BLaER1 (cell line): Measurements from ENCODE around the gene KRT71.

Source experiments
- H3K27ac ChIP-seq: shearing (Covaris generic); formaldehyde crosslinking; 2 replicates; pipeline ENCODE4 v1.8.1; 2022
- H3K27me3 ChIP-seq: shearing (Covaris generic); formaldehyde crosslinking; 2 replicates; pipeline ENCODE4 v1.8.1; 2022
- H3K36me3 ChIP-seq: shearing (Covaris generic); formaldehyde crosslinking; 2 replicates; pipeline ENCODE4 v1.8.1; 2022
- H3K4me1 ChIP-seq: shearing (Covaris generic); formaldehyde crosslinking; 2 replicates; pipeline ENCODE4 v1.8.1; 2022
- H3K4me2 ChIP-seq: shearing (Covaris generic); formaldehyde crosslinking; 2 replicates; pipeline ENCODE4 v1.8.1; 2022
- H3K4me3 ChIP-seq: shearing (Covaris generic); formaldehyde crosslinking; 2 replicates; pipeline ENCODE4 v1.8.1; 2022
- H3K9ac ChIP-seq: shearing (Covaris generic); formaldehyde crosslinking; 2 replicates; pipeline ENCODE4 v1.8.1; 2022
- H3K9me3 ChIP-seq: shearing (Covaris generic); formaldehyde crosslinking; 2 replicates; pipeline ENCODE4 v1.8.1; 2022
- H4K20me1 ChIP-seq: shearing (Covaris generic); formaldehyde crosslinking; 2 replicates; pipeline ENCODE4 v1.8.1; 2022
- Cebpa-rat ChIP-seq: shearing (Covaris generic); IDR thresholded peaks from 2 replicates; pipeline ENCODE4 v1.8.1; 2022

KRT71 gene

DNA sequence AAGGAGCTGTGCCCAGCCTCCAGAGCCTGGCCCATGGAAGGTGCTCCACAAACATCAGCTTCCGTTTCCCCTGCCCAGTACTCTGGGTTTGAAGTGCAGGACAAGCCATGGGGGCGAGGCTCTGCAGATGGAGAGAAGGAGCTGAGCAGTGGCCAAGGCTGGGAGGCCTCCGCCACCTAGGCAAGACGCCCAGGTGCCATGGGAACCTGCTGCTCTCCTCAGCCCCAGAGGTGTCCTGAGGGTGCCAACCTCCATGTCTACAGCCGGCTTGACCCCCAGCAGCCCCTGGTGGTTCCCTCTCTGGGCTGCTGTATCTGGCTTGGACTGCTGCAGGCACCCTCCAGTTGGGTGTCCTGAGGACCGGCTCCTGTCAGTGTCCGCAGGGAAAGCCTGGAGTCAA lies 12.4 kb downstream of the KRT71 start:
- Histone ChIP-seq H3K4me2 (no peak overlapping the region), H3K36me3 (no peaks in the 10 kb centered on the region), H3K27ac (no peak overlapping the region), H3K4me1 (no peaks in the 10 kb centered on the region), H3K4me3 (no peak overlapping the region), H4K20me1 (no peaks in the 10 kb centered on the region), H3K27me3 (no peaks in the 10 kb centered on the region), H3K9me3 (no peaks in the 10 kb centered on the region), H3K9ac (no peak overlapping the region)
- TF ChIP-seq Cebpa-rat: no peak

DNA sequence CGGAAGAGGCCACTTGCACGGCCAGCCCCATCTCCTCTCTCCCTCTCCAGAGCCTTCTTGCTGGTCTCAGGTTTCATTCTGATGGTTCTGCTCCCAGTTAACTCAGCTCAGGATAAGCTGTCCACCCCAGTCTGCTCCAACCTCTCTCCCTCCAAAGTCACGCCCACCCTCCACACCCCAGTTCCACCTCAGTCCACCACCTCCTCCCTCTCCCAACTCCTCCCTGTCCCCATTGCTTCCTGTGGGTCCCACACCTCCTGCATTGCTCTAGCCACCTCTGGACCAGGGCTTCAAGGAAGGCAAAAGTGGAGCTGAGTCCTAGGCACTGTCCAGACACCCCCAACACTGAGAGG lies 13.1 kb downstream of the KRT71 start:
- H3K4me2 ChIP-seq: no peak overlapping the region

DNA sequence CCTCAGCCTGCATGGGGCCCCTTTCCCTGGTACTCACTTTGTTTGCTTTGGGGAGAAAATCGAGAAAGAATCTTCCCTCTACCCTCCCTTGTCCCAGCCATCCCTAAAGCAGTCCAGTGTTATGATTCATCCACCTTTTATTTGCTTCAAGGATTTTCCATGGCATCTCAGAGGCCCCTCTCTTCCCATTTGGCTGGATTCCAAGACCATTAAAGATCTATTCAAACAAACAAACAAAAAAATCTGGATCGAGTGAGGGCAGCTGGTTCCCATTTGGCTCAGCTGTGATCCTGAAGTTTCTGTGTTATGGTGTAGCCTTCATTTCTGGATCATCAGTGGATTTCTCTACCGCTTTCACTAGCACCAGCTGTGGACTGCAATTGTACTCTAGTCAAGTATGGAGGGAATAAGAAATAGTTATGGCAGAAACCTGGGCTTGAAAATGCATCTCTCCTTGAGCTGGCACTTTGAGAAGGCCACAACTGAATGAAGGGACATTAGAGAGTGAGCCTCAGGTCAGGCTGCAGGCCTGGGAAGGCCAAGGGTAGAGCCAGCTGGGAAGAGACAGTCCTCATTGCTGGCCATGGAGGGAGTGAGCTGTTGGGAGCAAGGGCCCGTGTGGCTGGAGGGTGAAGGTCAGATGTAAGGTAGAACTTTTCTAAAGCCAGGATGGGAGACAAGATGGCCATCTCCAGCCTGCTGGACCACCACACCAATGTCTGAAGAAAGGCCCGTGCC lies 13.7 kb downstream of the KRT71 start:
- Histone ChIP-seq H3K4me1 (no peaks in the 10 kb centered on the region), H3K9me3 (no peaks in the 10 kb centered on the region), H4K20me1 (no peaks in the 10 kb centered on the region), H3K27ac (no peak overlapping the region), H3K9ac (no peak overlapping the region), H3K36me3 (no peaks in the 10 kb centered on the region), H3K27me3 (no peaks in the 10 kb centered on the region), H3K4me3 (no peak overlapping the region), H3K4me2 (no peak overlapping the region)
- TF ChIP-seq Cebpa-rat: no peak

More for the DNA sequence above, 13.1 kb downstream of the KRT71 start:
- H3K9ac ChIP-seq: no peak overlapping the region
- no peaks in the 10 kb centered on the region for H3K9me3 ChIP-seq
- no peak overlapping the region for H3K27ac ChIP-seq
- no peak for TF ChIP-seq Cebpa-rat
- H3K36me3 ChIP-seq: no peaks in the 10 kb centered on the region
- no peaks in the 10 kb centered on the region for H4K20me1 ChIP-seq
- no peak overlapping the region for H3K4me3 ChIP-seq
- H3K4me1 ChIP-seq: no peaks in the 10 kb centered on the region
- no peaks in the 10 kb centered on the region for H3K27me3 ChIP-seq

DNA sequence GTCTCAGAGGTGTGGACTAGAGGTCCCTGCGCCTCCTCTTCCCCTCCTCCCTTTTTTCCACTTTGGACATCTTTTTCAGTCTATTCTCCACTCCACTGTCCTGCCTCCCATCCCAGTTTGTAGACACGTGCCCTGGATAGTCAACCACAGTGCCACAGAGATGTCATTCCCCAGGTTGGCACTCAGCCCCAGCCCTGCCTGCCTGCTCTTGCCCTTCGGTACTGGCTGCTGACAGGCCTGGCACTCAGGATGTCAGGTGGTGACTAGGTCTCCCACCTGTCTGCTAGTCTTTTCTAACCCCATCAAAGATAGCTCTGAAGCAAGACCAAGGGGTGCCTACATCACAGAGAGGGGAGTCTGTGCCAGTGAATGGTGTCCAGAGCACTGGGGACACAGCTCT lies 15.8 kb downstream of the KRT71 start:
- H3K9me3 ChIP-seq: no peaks in the 10 kb centered on the region
- H3K9ac ChIP-seq: no peak overlapping the region
- TF ChIP-seq Cebpa-rat: no peak
- H3K4me1 ChIP-seq: no peaks in the 10 kb centered on the region
- no peak overlapping the region for H3K4me2 ChIP-seq
- H4K20me1 ChIP-seq: no peaks in the 10 kb centered on the region
- H3K27ac ChIP-seq: no peak overlapping the region
- no peaks in the 10 kb centered on the region for H3K27me3 ChIP-seq
- no peak overlapping the region for H3K4me3 ChIP-seq
- H3K36me3 ChIP-seq: no peaks in the 10 kb centered on the region

DNA sequence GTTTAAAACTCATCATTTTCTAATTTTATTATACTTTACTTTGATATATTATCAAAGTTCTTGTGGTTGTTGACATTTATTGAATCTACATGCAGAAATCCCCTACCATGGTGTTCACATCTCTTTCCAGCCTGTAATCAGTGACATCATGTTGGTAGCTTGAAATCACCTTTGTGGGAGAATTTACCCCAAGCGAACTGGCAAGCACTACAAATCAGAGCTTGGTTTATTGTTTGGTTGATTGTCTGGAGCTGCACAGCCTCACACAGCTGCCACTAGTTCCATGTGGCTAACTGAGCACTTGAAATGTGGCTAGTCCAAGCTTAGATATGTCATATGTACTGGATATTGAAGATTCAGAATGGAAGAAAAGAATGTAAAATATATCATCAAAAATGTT lies 17.4 kb downstream of the KRT71 start:
- TF ChIP-seq Cebpa-rat: no peak
- H4K20me1 ChIP-seq: no peaks in the 10 kb centered on the region
- no peak overlapping the region for H3K4me3 ChIP-seq
- no peak overlapping the region for H3K4me2 ChIP-seq
- no peak overlapping the region for H3K9ac ChIP-seq
- no peaks in the 10 kb centered on the region for H3K36me3 ChIP-seq
- H3K27me3 ChIP-seq: no peaks in the 10 kb centered on the region
- H3K27ac ChIP-seq: no peak overlapping the region
- H3K9me3 ChIP-seq: no peaks in the 10 kb centered on the region
- H3K4me1 ChIP-seq: 0 out of 2 replicates have a peak, but pooled peaks cover 3% of the 10 kb centered on the region

DNA sequence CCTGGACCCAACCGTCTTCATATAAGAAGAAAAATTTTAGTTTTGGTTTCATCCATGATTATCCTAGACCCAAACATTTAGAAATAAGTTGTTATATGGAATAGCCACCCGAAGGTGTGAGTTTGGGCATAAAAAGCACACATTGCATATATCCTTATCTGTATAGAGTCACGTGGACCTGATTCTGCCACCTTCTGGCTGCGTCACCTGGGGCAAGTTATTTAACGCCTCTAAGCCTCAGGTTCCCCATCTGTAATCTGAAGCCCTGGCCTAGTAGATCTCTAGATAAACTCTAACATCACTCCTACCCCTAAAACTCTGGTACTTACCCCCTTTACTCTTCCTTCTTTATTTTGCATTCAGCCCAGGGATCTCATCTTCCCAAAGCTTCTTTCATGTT lies 18.5 kb downstream of the KRT71 start:
- no peak overlapping the region for H3K27ac ChIP-seq

DNA sequence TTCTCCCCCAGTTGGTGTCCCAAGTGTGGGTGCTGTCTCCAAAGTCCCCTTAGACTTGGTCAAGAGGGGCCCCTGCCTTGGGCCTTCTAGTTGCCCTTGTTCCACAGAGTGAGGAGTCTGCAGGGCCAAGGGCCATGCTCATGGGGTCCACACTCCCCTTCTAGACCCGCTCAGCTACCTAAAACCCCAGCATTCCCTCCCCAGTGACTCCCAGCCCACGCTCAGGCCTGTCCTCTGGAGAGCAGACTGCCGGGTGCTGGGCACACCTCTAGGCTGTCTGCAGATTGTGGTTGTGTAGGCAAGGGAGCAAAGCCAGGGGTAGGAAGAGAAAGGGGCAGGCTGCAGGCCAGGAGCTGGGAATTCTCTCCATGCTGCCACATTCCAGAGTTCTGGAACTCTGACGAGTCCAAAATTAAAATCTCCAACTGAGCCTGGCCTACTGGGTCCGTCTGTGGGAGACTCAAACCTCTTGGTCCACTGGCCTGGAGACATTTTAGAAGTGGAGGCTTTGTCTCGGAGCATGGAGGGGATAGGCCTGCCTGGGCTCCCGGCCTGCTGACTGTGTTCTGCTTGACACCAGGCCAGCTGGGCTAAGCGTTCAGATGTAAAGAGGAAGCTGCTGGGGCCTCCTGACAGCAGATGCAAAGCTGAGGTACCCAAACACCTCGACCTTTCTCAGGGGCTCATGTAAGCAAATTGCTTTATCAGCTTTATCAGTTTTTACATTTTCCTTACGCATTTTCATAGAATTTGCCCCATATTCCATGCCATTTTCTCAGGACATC lies 19.1 kb downstream of the KRT71 start:
- no peak overlapping the region for H3K4me3 ChIP-seq
- 0 out of 2 replicates have a peak, but pooled peaks cover 5% of the 10 kb centered on the region for H3K4me1 ChIP-seq
- no peak for TF ChIP-seq Cebpa-rat
- H3K27me3 ChIP-seq: no peaks in the 10 kb centered on the region
- no peaks in the 10 kb centered on the region for H4K20me1 ChIP-seq
- no peak overlapping the region for H3K4me2 ChIP-seq
- no peaks in the 10 kb centered on the region for H3K36me3 ChIP-seq
- H3K9me3 ChIP-seq: no peaks in the 10 kb centered on the region
- H3K9ac ChIP-seq: no peak overlapping the region
- no peak overlapping the region for H3K27ac ChIP-seq

More for the DNA sequence above, 18.5 kb downstream of the KRT71 start:
- H3K27me3 ChIP-seq: no peaks in the 10 kb centered on the region
- no peaks in the 10 kb centered on the region for H3K36me3 ChIP-seq
- H3K4me3 ChIP-seq: no peak overlapping the region
- 0 out of 2 replicates have a peak, but pooled peaks cover 5% of the 10 kb centered on the region for H3K4me1 ChIP-seq
- no peak overlapping the region for H3K4me2 ChIP-seq
- no peak for TF ChIP-seq Cebpa-rat
- no peaks in the 10 kb centered on the region for H4K20me1 ChIP-seq
- H3K9me3 ChIP-seq: no peaks in the 10 kb centered on the region
- H3K9ac ChIP-seq: no peak overlapping the region

DNA sequence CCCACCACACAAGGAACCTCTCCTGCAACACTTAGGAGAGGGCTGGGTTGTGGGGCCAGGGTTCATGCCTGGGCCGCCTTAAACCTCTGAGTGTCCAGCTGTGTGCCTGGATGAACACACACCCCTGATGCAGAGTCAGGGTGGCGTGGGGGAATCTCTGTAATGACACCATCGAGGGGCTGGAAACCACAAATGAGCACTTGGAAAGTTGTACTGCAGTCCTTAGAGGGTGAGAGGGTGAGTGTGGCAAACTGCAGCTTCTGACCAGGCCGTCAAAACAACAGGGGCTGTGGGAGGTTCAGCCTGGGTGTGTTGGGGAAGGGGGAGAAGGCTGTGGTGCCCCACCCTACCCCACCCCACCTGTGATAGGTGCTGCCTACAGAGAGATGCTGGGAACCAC lies 20.3 kb downstream of the KRT71 start:
- H3K4me1 ChIP-seq: peaks cover 9% of the 10 kb centered on the region
- H3K4me3 ChIP-seq: no peak overlapping the region
- H3K4me2 ChIP-seq: no peak overlapping the region
- TF ChIP-seq Cebpa-rat: no peak
- no peaks in the 10 kb centered on the region for H4K20me1 ChIP-seq
- no peaks in the 10 kb centered on the region for H3K9me3 ChIP-seq
- no peaks in the 10 kb centered on the region for H3K36me3 ChIP-seq
- no peaks in the 10 kb centered on the region for H3K27me3 ChIP-seq
- no peak overlapping the region for H3K9ac ChIP-seq
- no peak overlapping the region for H3K27ac ChIP-seq

DNA sequence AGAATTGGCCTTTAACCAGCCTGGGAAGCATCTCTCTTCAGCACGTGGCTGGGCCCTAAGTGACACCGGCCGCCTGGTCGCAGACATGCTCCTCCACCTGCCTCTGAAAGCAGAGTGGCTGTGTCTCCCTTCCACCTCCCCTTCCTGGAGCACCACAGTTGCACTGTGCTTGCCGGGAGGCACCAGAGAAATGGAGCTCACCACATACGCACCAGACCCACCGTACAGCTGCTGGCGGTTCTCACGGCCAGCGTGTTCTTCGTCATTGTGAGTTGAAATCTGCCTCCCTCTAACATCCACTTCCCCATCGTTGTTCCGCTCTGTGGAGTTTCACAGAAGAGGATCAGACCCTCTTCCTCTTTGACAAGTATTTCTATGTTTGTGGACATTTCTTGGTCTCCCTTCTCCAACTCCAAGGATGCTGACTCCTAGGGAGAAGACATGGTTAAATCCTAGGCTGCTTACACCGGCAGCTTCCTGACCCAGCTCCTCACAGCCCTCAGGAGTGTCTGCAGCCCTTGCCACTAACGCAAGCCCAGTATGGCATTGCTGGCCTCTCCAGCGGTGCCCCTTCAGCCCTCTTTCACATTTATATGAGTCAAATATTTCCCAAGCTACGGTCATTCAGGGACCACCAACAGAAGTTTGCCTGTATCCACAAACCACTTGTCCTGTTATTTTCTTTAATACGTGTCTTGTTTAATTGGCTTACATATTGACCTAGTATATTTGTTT lies 21.2 kb downstream of the KRT71 start:
- Histone ChIP-seq H3K27ac (no peak overlapping the region), H3K9ac (no peak overlapping the region), H3K4me1 (peaks cover 18% of the 10 kb centered on the region), H3K9me3 (no peaks in the 10 kb centered on the region), H3K4me3 (no peak overlapping the region), H3K4me2 (no peak overlapping the region), H4K20me1 (no peaks in the 10 kb centered on the region), H3K27me3 (no peaks in the 10 kb centered on the region), H3K36me3 (no peaks in the 10 kb centered on the region)
- no peak for TF ChIP-seq Cebpa-rat

DNA sequence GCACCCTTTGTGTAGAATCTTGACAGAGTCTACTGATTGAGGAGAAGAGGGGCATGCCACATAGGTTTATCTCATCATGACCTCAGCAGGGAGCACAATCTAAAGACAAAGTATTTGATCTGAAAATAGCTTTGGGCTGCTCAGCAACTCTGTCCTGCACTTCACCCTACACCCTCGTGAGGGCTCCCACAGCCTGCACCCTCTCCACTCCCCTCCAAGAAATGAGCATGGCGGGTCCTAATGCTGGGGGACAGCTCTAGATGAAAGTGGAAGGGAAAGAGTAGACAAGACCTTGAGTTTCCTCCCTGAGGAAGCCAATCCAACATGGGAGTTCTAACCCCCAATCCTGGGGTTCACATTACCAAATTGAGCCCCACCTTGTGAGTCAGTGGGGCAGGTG lies 22.0 kb downstream of the KRT71 start:
- H3K4me3 ChIP-seq: no peak overlapping the region
- H4K20me1 ChIP-seq: no peaks in the 10 kb centered on the region
- peaks cover 19% of the 10 kb centered on the region for H3K4me1 ChIP-seq
- no peak overlapping the region for H3K27ac ChIP-seq
- no peaks in the 10 kb centered on the region for H3K27me3 ChIP-seq
- no peaks in the 10 kb centered on the region for H3K9me3 ChIP-seq
- H3K4me2 ChIP-seq: no peak overlapping the region
- no peak overlapping the region for H3K9ac ChIP-seq
- no peak for TF ChIP-seq Cebpa-rat
- H3K36me3 ChIP-seq: no peaks in the 10 kb centered on the region
